H9 (cell line): ENCODE measurements around the gene DTX4. TPM values are rescaled to one million over a fixed set of nuclear protein-coding genes. Genes with fewer than 3 reads are reported as not detected.

Source experiments
- DNase-seq: peaks from one replicate; pipeline ENCODE4 v3.0.0-alpha.2; 2017
- H2AFZ ChIP-seq: one replicate; pipeline ENCODE4 v1.6.1; 2013; ENCODE audit warnings: mild to moderate bottlenecking, low read length, control low read depth, moderate library complexity
- H2AK5ac ChIP-seq: 2 replicates; pipeline ENCODE4 v1.6.1; 2013; ENCODE audit warnings: low read length, control low read depth, mixed read lengths; ENCODE audit not compliant: insufficient read length
- H2BK120ac ChIP-seq: one replicate; pipeline ENCODE4 v1.6.1; 2013; ENCODE audit warnings: low read depth, mild to moderate bottlenecking, low read length, control low read depth, inconsistent platforms; ENCODE audit not compliant: poor library complexity, severe bottlenecking
- H2BK12ac ChIP-seq: 2 replicates; pipeline ENCODE4 v1.6.1; 2013; ENCODE audit warnings: low read length, control low read depth, mixed read lengths, low read depth; ENCODE audit not compliant: insufficient read length
- H2BK15ac ChIP-seq: 2 replicates; pipeline ENCODE4 v1.6.1; 2013; ENCODE audit warnings: low read depth, low read length, control low read depth
- H2BK20ac ChIP-seq: one replicate; pipeline ENCODE4 v1.6.1; 2013; ENCODE audit warnings: low read depth, mild to moderate bottlenecking, low read length, control low read depth, inconsistent platforms; ENCODE audit not compliant: poor library complexity, severe bottlenecking
- H2BK5ac ChIP-seq: 2 replicates; pipeline ENCODE4 v1.6.1; 2013; ENCODE audit warnings: low read length, control low read depth, mixed read lengths; ENCODE audit not compliant: insufficient read length
- H3K14ac ChIP-seq: 2 replicates; pipeline ENCODE4 v1.6.1; 2013; ENCODE audit warnings: low read length, control low read depth; ENCODE audit not compliant: insufficient read depth
- H3K18ac ChIP-seq: 2 replicates; pipeline ENCODE4 v1.6.1; 2013; ENCODE audit warnings: low read depth, mild to moderate bottlenecking, mixed read lengths, low read length, control low read depth; ENCODE audit not compliant: insufficient read length
- H3K23ac ChIP-seq: 2 replicates; pipeline ENCODE4 v1.6.1; 2013; ENCODE audit warnings: low read length, control low read depth, mixed read lengths, low read depth; ENCODE audit not compliant: insufficient read length
- H3K23me2 ChIP-seq: 2 replicates; pipeline ENCODE4 v1.6.1; 2013; ENCODE audit warnings: low read depth, mild to moderate bottlenecking, mixed read lengths, low read length, control low read depth; ENCODE audit not compliant: insufficient read length, poor library complexity, severe bottlenecking
- H3K27ac ChIP-seq: 2 replicates; pipeline ENCODE4 v1.5.1; 2013; ENCODE audit warnings: low read length, control low read depth, mixed read lengths, low read depth; ENCODE audit not compliant: insufficient read length
- H3K27me3 ChIP-seq: 2 replicates; pipeline ENCODE4 v1.6.1; 2013; ENCODE audit warnings: low read length, control low read depth, inconsistent platforms; ENCODE audit not compliant: insufficient read depth
- H3K4ac ChIP-seq: 2 replicates; pipeline ENCODE4 v1.6.1; 2013; ENCODE audit warnings: low read depth, mild to moderate bottlenecking, control low read depth, inconsistent platforms, low read length, moderate library complexity
- H3K4me1 ChIP-seq: 2 replicates; pipeline ENCODE4 v1.6.1; 2013; ENCODE audit warnings: low read length, control low read depth, inconsistent platforms; ENCODE audit not compliant: insufficient read depth
- H3K4me2 ChIP-seq: 2 replicates; pipeline ENCODE4 v1.6.1; 2013; ENCODE audit warnings: low read length, control low read depth, mixed read lengths; ENCODE audit not compliant: insufficient read length, insufficient read depth
- H3K56ac ChIP-seq: 2 replicates; pipeline ENCODE4 v1.6.1; 2013; ENCODE audit warnings: low read depth, mild to moderate bottlenecking, mixed read lengths, low read length, control low read depth; ENCODE audit not compliant: insufficient read length
- H3K79me1 ChIP-seq: 2 replicates; pipeline ENCODE4 v1.6.1; 2013; ENCODE audit warnings: low read depth, mild to moderate bottlenecking, moderate library complexity, low read length, control low read depth, inconsistent platforms; ENCODE audit not compliant: insufficient read depth, poor library complexity, severe bottlenecking
- H3K79me2 ChIP-seq: 2 replicates; pipeline ENCODE4 v1.6.1; 2013; ENCODE audit warnings: low read length, control low read depth, inconsistent platforms; ENCODE audit not compliant: insufficient read depth
- H3K9ac ChIP-seq: 2 replicates; pipeline ENCODE4 v1.6.1; 2013; ENCODE audit warnings: low read length, control low read depth, mixed read lengths; ENCODE audit not compliant: insufficient read length; ENCODE audit errors: extremely low read depth
- H3K9me3 ChIP-seq: one replicate; pipeline ENCODE4 v1.6.1; 2013; ENCODE audit warnings: low read depth, low read length, inconsistent platforms; ENCODE audit not compliant: control insufficient read depth
- H3T11ph ChIP-seq: one replicate; pipeline ENCODE4 v1.6.1; 2013; ENCODE audit warnings: mild to moderate bottlenecking, low read length, control low read depth, inconsistent platforms
- H4K20me1 ChIP-seq: one replicate; pipeline ENCODE4 v1.6.1; 2013; ENCODE audit not compliant: control insufficient read depth, insufficient read length, insufficient read depth
- H4K5ac ChIP-seq: 2 replicates; pipeline ENCODE4 v1.6.1; 2013; ENCODE audit warnings: low read depth, mild to moderate bottlenecking, mixed read lengths, low read length, control low read depth; ENCODE audit not compliant: insufficient read length
- H4K8ac ChIP-seq: replicated peaks from 2 replicates; pipeline ENCODE4 v1.6.1; 2013; ENCODE audit warnings: low read length, control low read depth, mixed read lengths, low read depth; ENCODE audit not compliant: insufficient read length
- H4K91ac ChIP-seq: 2 replicates; pipeline ENCODE4 v1.6.1; 2013; ENCODE audit warnings: low read depth, mild to moderate bottlenecking, moderate library complexity, mixed read lengths, low read length, control low read depth; ENCODE audit not compliant: insufficient read length
- H3K27ac Mint-ChIP-seq, 3 experiments: 2 replicates in 2 of 3; 3 replicates in 1 of 3; pipeline ENCODE4 v1.8.0; 2020 to 2021; ENCODE audit warnings: mixed read lengths in 3 of 3, mild to moderate bottlenecking in 1 of 3, moderate library complexity in 1 of 3
- H3K27me3 Mint-ChIP-seq: 2 replicates; pipeline ENCODE4 v1.8.0; 2021; ENCODE audit warnings: low read depth, mild to moderate bottlenecking, moderate library complexity, mixed read lengths
- H3K36me3 Mint-ChIP-seq, 3 experiments: 2 replicates in 2 of 3; 3 replicates in 1 of 3; pipeline ENCODE4 v1.8.0; 2020 to 2021; ENCODE audit warnings: low read depth in 3 of 3, mixed read lengths in 3 of 3; ENCODE audit not compliant: insufficient read depth in 1 of 3
- H3K4me1 Mint-ChIP-seq, 2 experiments: 2 replicates each; pipeline ENCODE4 v1.8.0; 2020; ENCODE audit warnings: mixed read lengths in 2 of 2
- H3K4me3 Mint-ChIP-seq, 2 experiments: 2 replicates in 1 of 2; 3 replicates in 1 of 2; pipeline ENCODE4 v1.8.0; 2020 to 2021; ENCODE audit warnings: mild to moderate bottlenecking in 2 of 2, mixed read lengths in 2 of 2, moderate library complexity in 1 of 2
- H3K9me3 Mint-ChIP-seq, 2 experiments: 2 replicates in 1 of 2; 3 replicates in 1 of 2; pipeline ENCODE4 v1.8.0; 2020; ENCODE audit warnings: mild to moderate bottlenecking in 2 of 2, mixed read lengths in 2 of 2, moderate library complexity in 1 of 2
- WGBS: extraction: QIAGEN DNeasy Blood & Tissue Kit; methylation state at CpG from one replicate; pipeline ENCODE4 v1.1.7; 2013; ENCODE audit warnings: missing lambda C conversion rate, low lambda C conversion rate, mixed read lengths; ENCODE audit not compliant: insufficient read length; ENCODE audit errors: extremely low coverage; 5-methylcytosine and 5-hydroxymethylcytosine counted together
- total RNA-seq: library from RNA; stranded (reverse); gene quantifications from 2 replicates; pipeline ENCODE4 v1.2.1, GENCODE V29; 2021
- TF ChIP-seq, protein P1 (sequence below): fragments of 200-600 bp; sonication (generic); conservative IDR thresholded peaks from 3 replicates; pipeline ENCODE4 v1.8.0; 2021; ENCODE audit warnings: antibody characterized with exemption, mild to moderate bottlenecking

Gene DTX4
- total RNA-seq, 1 experiment from 2014 or later, result 13.0 TPM

DNA sequence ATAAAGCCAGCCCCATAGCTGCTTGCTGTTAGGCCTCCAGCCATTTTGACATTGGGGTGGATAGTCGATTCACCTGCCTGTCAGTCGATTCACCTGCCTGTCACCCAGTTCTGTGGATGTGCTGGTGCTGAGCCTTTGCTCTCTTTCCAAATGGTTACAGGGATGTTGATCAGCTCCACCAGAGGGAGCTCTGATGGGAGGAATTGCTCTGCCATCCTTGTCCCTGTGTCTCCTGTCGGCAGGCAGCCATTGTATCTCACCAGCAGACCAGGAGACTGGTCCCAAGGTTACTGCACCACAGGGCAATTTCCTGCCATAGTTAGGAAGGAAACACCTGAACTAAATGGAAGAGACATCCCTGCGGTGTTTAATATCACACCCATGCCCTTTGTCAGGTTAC is 34.7 kb downstream of the DTX4 start:
- H2BK120ac ChIP-seq, result no peak overlapping the region
- no peak overlapping the region for H2BK20ac ChIP-seq
- H3K23ac ChIP-seq, result no peak overlapping the region
- H3K79me1 ChIP-seq, result no peaks in the 10 kb centered on the region
- H3K14ac ChIP-seq, result no peak overlapping the region
- no peak overlapping the region for H2BK12ac ChIP-seq
- no peak overlapping the region; a peak in 1 of 5 replicates for H3K4me3 Mint-ChIP-seq
- peaks cover 4 to 11% of the 10 kb centered on the region in 2 experiments for H3K4me1 Mint-ChIP-seq
- no peaks in the 10 kb centered on the region for H3K4me1 ChIP-seq
- H4K5ac ChIP-seq, result no peak overlapping the region
- no peaks in the 10 kb centered on the region for H3K27me3 ChIP-seq
- H4K91ac ChIP-seq, result no peak overlapping the region
- no peak overlapping the region for H3T11ph ChIP-seq
- peaks cover 15 to 27% (median 18%) of the 10 kb centered on the region in 3 experiments for H3K36me3 Mint-ChIP-seq
- H3K79me2 ChIP-seq, result no peaks in the 10 kb centered on the region
- H2AFZ ChIP-seq, result no peak overlapping the region
- TF ChIP-seq, protein P1, sequence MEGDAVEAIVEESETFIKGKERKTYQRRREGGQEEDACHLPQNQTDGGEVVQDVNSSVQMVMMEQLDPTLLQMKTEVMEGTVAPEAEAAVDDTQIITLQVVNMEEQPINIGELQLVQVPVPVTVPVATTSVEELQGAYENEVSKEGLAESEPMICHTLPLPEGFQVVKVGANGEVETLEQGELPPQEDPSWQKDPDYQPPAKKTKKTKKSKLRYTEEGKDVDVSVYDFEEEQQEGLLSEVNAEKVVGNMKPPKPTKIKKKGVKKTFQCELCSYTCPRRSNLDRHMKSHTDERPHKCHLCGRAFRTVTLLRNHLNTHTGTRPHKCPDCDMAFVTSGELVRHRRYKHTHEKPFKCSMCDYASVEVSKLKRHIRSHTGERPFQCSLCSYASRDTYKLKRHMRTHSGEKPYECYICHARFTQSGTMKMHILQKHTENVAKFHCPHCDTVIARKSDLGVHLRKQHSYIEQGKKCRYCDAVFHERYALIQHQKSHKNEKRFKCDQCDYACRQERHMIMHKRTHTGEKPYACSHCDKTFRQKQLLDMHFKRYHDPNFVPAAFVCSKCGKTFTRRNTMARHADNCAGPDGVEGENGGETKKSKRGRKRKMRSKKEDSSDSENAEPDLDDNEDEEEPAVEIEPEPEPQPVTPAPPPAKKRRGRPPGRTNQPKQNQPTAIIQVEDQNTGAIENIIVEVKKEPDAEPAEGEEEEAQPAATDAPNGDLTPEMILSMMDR, result peak; percentile 71
- peak; percentile 65 for DNase-seq
- WGBS, result no CpG with 5 or more reads among the region's 4 CpGs
- no peak overlapping the region for H2BK5ac ChIP-seq
- no peak overlapping the region for H3K18ac ChIP-seq
- no peak overlapping the region for H3K56ac ChIP-seq
- no peak overlapping the region for H2AK5ac ChIP-seq
- H3K9ac ChIP-seq, result no peak overlapping the region
- H3K27me3 Mint-ChIP-seq, result no peaks in the 10 kb centered on the region
- no peak overlapping the region for H3K4me2 ChIP-seq
- no peak overlapping the region for H3K4ac ChIP-seq
- no peaks in the 10 kb centered on the region for H3K23me2 ChIP-seq
- no peaks in the 10 kb centered on the region for H3K9me3 ChIP-seq
- H2BK15ac ChIP-seq, result no peak overlapping the region
- H3K27ac Mint-ChIP-seq, result no peak overlapping the region
- H3K27ac ChIP-seq, result no peak overlapping the region
- H3K9me3 Mint-ChIP-seq, result no peaks in the 10 kb centered on the region
- no peaks in the 10 kb centered on the region for H4K20me1 ChIP-seq
- H4K8ac ChIP-seq, result no peak overlapping the region
